Measurements from ENCODE around the gene PYCR2.

- no peak for TF ChIP-seq CTCF (IDR thresholded peaks at IDR 0.05)
- no peak for TF ChIP-seq POLR2A (IDR thresholded peaks at IDR 0.05)
These were observed 29.3 kb upstream of the PYCR2 start for GRCh38 chr1:225953315-225953714.
